ENCODE results near the gene NADK. TPM values are rescaled to one million over a fixed set of nuclear protein-coding genes. Genes with fewer than 3 reads are reported as not detected.

Gene NADK
- total RNA-seq, 4 donors from 2014 or later = 36.1 to 57.6 (median 39.5) TPM

DNA sequence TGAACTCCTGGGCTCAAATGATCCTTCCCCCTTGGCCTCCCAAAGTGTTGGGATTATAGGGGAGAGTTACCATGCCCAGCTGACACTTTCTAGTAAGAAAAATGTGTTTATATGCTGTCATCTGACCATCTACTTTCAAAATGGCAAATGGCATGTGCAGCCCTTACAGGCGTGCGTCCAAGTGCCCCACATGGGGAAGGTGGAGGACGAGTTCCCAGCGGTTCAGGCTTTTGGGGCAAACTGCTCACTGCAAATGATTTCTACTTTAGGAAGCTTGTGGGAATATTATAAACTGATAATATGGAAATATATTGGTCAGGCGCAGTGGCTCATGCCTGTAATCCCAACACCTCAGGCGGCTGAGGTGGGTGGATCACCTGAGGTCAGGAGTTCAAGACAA is 41.5 kb upstream of the NADK start:
- H3K4me1 ChIP-seq = peaks cover 0 to 8% (median 0%) of the 10 kb centered on the region in 3 donors
- DNase-seq = no peak
- no peak for TF ChIP-seq POLR2A (IDR thresholded peaks at IDR 0.05)
- TF ChIP-seq, protein P1, sequence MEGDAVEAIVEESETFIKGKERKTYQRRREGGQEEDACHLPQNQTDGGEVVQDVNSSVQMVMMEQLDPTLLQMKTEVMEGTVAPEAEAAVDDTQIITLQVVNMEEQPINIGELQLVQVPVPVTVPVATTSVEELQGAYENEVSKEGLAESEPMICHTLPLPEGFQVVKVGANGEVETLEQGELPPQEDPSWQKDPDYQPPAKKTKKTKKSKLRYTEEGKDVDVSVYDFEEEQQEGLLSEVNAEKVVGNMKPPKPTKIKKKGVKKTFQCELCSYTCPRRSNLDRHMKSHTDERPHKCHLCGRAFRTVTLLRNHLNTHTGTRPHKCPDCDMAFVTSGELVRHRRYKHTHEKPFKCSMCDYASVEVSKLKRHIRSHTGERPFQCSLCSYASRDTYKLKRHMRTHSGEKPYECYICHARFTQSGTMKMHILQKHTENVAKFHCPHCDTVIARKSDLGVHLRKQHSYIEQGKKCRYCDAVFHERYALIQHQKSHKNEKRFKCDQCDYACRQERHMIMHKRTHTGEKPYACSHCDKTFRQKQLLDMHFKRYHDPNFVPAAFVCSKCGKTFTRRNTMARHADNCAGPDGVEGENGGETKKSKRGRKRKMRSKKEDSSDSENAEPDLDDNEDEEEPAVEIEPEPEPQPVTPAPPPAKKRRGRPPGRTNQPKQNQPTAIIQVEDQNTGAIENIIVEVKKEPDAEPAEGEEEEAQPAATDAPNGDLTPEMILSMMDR (IDR thresholded peaks at IDR 0.05) = no peak
- intact Hi-C loops (cut with DNase I) = no loop called here
- WGBS, 2 donors = 88 to 100% methylated on average over 5 of the region's 6 CpGs
- H3K36me3 ChIP-seq = peaks cover 0 to 95% (median 22%) of the 10 kb centered on the region in 3 donors
- H3K27me3 ChIP-seq = no peaks in the 10 kb centered on the region
- H3K4me3 ChIP-seq = no peak overlapping the region
- H3K9me3 ChIP-seq = no peaks in the 10 kb centered on the region
- no peak overlapping the region for H3K27ac ChIP-seq

DNA sequence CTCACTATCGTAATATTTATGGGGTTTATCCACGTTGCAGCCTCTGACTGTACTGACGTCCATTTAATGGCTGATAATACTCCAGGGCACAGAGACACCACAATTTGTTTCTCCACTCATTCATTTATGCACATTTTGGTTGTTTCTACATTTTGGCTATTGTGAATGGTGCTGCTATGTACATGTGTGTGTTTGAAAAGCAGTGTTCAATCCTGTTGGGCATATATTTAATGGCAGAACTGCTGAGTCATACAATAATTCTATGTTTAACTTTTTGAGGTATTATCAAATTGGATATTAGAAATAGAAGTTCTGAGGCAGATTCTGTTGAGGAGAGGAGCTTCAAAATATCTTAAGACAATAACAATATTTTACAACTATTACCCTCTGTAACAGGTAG is 39.0 kb upstream of the NADK start:
- Histone ChIP-seq H3K9me3 (no peaks in the 10 kb centered on the region), H3K27me3 (no peaks in the 10 kb centered on the region), H3K36me3 (peaks cover 6 to 95% (median 19%) of the 10 kb centered on the region in 3 donors), H3K4me3 (no peak overlapping the region), H3K4me1 (peaks cover 0 to 8% (median 0%) of the 10 kb centered on the region in 3 donors), H3K27ac (no peak overlapping the region)
- TF ChIP-seq POLR2A (IDR thresholded peaks at IDR 0.05) = no peak
- TF ChIP-seq, protein P1 (IDR thresholded peaks at IDR 0.05) = no peak
- no peak for DNase-seq
- 89 to 92% methylated on average over 3 of the region's 3 CpGs for WGBS, 2 donors
- intact Hi-C loops (cut with DNase I) = no loop called here

DNA sequence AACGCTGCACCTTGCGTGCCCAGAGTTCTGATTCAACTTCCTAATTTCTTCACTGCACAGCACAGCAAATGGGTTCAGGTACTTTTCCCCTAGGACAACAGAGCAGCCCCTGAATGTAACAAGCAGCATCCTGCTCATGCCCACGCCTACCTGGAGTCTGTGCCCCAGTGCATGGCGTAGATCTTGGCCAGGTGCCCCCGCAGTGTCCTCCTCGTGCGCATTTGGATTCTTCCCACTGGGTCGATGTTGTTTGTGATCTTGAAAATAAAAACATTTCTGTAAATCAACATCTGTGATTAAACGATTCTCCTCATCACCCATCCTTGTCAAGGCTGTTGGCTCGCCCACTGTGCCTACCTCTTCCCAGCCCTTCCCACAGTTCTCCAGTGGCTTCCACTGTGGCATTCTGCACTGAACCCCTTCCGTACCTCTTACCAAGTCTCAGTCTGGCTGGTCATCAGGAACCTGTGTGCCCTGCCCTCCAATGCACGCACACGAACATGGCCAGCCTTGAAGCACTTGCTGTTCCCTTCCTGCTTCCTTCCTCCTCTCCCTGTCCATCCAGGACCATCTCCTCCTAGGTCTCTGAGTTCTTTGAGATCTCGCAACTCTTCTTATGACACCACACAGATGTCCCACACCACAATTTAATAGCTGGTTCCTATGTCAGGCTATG is 37.5 kb upstream of the NADK start:
- Histone ChIP-seq H3K9me3 (no peaks in the 10 kb centered on the region), H3K4me3 (no peak overlapping the region), H3K36me3 (peaks cover 6 to 95% (median 19%) of the 10 kb centered on the region in 3 donors), H3K27ac (no peak overlapping the region), H3K27me3 (no peaks in the 10 kb centered on the region), H3K4me1 (peaks cover 0 to 8% (median 0%) of the 10 kb centered on the region in 3 donors)
- no peak for TF ChIP-seq POLR2A (IDR thresholded peaks at IDR 0.05)
- TF ChIP-seq, protein P1 (IDR thresholded peaks at IDR 0.05) = no peak
- WGBS, 2 donors = 88 to 89% methylated on average over 11 to 14 of the region's 14 CpGs
- no peak for DNase-seq
- intact Hi-C loops (cut with DNase I) = no loop called here

DNA sequence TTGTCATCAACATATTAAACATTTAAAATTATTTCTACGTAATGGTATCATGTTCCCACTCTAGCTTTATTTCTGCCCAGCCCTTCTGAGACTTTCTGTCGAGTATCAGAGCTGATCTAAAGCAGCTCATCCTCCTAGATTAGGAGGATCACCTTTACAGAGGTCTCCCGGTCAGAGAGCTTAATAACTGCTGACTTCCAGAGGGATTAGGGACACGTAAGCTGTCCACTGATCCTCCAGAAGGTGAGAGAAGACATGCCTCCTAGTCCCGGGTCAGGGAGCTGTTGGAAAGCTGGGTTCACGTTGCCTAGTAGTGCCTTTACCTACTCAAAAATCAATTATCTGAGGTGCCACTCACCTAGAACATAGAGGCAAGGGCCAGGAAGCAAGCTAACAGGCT is 31.2 kb upstream of the NADK start:
- H3K36me3 ChIP-seq = peaks cover 6 to 98% (median 40%) of the 10 kb centered on the region in 3 donors
- 91 to 95% methylated on average over 6 of the region's 6 CpGs for WGBS, 2 donors
- no peak for TF ChIP-seq POLR2A (IDR thresholded peaks at IDR 0.05)
- TF ChIP-seq, protein P1 (IDR thresholded peaks at IDR 0.05) = no peak

DNA sequence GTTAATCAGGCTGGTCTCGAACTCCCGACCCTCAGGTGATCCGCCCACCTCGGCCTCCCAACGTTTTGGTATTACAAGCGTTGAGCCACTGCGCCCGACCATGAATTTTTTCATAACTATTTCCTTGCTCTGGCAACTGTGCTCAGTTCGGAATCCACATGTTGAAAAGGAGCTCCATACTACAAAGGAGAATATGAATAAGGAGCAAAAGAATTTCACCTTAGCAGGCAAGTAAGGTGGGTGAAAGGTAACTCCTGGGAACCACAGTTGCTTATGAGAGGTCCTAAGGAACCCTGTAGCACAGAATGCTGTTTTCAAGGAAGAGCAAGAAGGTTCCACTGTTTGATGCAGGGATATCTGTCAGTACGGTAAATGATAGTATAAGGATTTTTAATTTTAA is 29.9 kb upstream of the NADK start:
- no peak for DNase-seq
- Histone ChIP-seq H3K27ac (no peak overlapping the region), H3K36me3 (peaks cover 6 to 98% (median 46%) of the 10 kb centered on the region in 3 donors), H3K4me3 (no peak overlapping the region), H3K27me3 (no peaks in the 10 kb centered on the region), H3K4me1 (no peaks in the 10 kb centered on the region), H3K9me3 (no peaks in the 10 kb centered on the region)
- no peak for TF ChIP-seq POLR2A (IDR thresholded peaks at IDR 0.05)
- TF ChIP-seq, protein P1 (IDR thresholded peaks at IDR 0.05) = no peak
- intact Hi-C loops (cut with DNase I) = no loop called here
- 92 to 93% methylated on average over 7 to 10 of the region's 10 CpGs for WGBS, 2 donors

More for the DNA sequence above, 31.2 kb upstream of the NADK start:
- no peak for DNase-seq
- intact Hi-C loops (cut with DNase I) = no loop called here
- H3K4me3 ChIP-seq = no peak overlapping the region
- no peak overlapping the region for H3K27ac ChIP-seq
- no peaks in the 10 kb centered on the region for H3K9me3 ChIP-seq
- H3K27me3 ChIP-seq = no peaks in the 10 kb centered on the region
- no peaks in the 10 kb centered on the region for H3K4me1 ChIP-seq
